HG03575 (cell line): Measurements from ENCODE around the gene ZNF76.

Source experiments
- ATAC-seq: cut with Tn5 transposase; IDR thresholded peaks from one replicate; pipeline ENCODE4 v1.9.1; 2021; ENCODE audit not compliant: unreplicated experiment, insufficient number of reproducible peaks, low FRiP score; ENCODE audit errors: extremely low read depth

ZNF76 gene

GRCh38 chr6:35260591-35261570 is 1.3 kb downstream of the ZNF76 start:
- no peak for ATAC-seq

GRCh38 chr6:35262596-35262995 is 3.1 kb downstream of the ZNF76 start:
- ATAC-seq, result no peak

GRCh38 chr6:35264550-35265274 is 5.2 kb downstream of the ZNF76 start:
- no peak for ATAC-seq

GRCh38 chr6:35265523-35265922 is 6.0 kb downstream of the ZNF76 start:
- ATAC-seq, result no peak

- ATAC-seq, result no peak
Observed at GRCh38 chr6:35267446-35267845, 7.9 kb downstream of the ZNF76 start.

GRCh38 chr6:35267897-35268296 is 8.4 kb downstream of the ZNF76 start:
- ATAC-seq, result no peak

- ATAC-seq, result no peak
Observed at GRCh38 chr6:35272005-35272404, 12.5 kb downstream of the ZNF76 start.

GRCh38 chr6:35273822-35274559 is 14.5 kb downstream of the ZNF76 start:
- no peak for ATAC-seq

- ATAC-seq, result no peak
Observed at GRCh38 chr6:35275744-35276260, 16.3 kb downstream of the ZNF76 start.

GRCh38 chr6:35278708-35279107 is 19.2 kb downstream of the ZNF76 start:
- ATAC-seq, result no peak

GRCh38 chr6:35280903-35281302 is 21.4 kb downstream of the ZNF76 start:
- ATAC-seq, result no peak

GRCh38 chr6:35282472-35282871 is 22.9 kb downstream of the ZNF76 start:
- no peak for ATAC-seq

GRCh38 chr6:35283361-35283760 is 23.8 kb downstream of the ZNF76 start:
- ATAC-seq, result no peak

GRCh38 chr6:35287671-35288396 is 28.3 kb downstream of the ZNF76 start:
- no peak for ATAC-seq

GRCh38 chr6:35288834-35289233 is 29.3 kb downstream of the ZNF76 start:
- no peak for ATAC-seq

GRCh38 chr6:35291491-35291890 is 32.0 kb downstream of the ZNF76 start:
- no peak for ATAC-seq

GRCh38 chr6:35292494-35292893 is 33.0 kb downstream of the ZNF76 start:
- no peak for ATAC-seq

- ATAC-seq, result no peak
Observed at GRCh38 chr6:35293681-35294080, 34.1 kb downstream of the ZNF76 start.
